GM12865 (cell line): ENCODE measurements around the gene MAPK1IP1L.
A peak's percentile ranks its signal among the peaks of the same experiment; 100 is the strongest.

ENCODE experiments used
- DNase-seq: peaks from one replicate; pipeline ENCODE4 v3.0.0; 2010; ENCODE audit warnings: low read depth
- H3K4me3 ChIP-seq: 2 replicates; pipeline ENCODE4 v1.5.1; 2011; ENCODE audit warnings: mild to moderate bottlenecking, low read depth, low read length, control low read depth
- TF ChIP-seq, protein P1 (sequence below): IDR thresholded peaks from 2 replicates; pipeline ENCODE4 v1.5.1; 2011; ENCODE audit warnings: low read length, control low read depth, low read depth, inconsistent platforms; ENCODE audit not compliant: insufficient read depth; ENCODE audit errors: missing control alignments

The MAPK1IP1L gene

DNA sequence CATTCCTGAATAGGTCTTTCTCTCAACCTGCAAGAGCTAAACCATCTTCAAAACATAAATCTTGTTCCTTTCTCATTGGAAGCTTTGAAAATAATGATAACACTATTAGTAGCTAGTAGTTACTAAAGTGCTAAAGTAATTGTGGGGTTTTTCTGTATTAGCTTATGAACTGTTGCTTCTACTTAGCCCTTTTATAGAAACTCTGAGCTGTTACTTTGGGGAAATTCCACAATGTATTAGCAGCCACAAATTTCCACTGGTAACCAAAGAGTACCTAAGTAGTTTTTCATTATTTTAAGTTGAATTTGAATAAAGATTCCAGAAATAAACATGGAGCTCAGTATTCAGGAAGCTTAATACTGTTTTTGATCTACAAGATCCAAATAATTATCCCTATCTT lies 6.4 kb upstream of the MAPK1IP1L start:
- no peak overlapping the region for H3K4me3 ChIP-seq
- TF ChIP-seq, protein P1, sequence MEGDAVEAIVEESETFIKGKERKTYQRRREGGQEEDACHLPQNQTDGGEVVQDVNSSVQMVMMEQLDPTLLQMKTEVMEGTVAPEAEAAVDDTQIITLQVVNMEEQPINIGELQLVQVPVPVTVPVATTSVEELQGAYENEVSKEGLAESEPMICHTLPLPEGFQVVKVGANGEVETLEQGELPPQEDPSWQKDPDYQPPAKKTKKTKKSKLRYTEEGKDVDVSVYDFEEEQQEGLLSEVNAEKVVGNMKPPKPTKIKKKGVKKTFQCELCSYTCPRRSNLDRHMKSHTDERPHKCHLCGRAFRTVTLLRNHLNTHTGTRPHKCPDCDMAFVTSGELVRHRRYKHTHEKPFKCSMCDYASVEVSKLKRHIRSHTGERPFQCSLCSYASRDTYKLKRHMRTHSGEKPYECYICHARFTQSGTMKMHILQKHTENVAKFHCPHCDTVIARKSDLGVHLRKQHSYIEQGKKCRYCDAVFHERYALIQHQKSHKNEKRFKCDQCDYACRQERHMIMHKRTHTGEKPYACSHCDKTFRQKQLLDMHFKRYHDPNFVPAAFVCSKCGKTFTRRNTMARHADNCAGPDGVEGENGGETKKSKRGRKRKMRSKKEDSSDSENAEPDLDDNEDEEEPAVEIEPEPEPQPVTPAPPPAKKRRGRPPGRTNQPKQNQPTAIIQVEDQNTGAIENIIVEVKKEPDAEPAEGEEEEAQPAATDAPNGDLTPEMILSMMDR = no peak
- DNase-seq = peak; percentile 14

- no peak for DNase-seq
- H3K4me3 ChIP-seq = no peak overlapping the region
- TF ChIP-seq, protein P1 = no peak
Observed at GRCh38 chr14:55047301-55048053, 4.0 kb upstream of the MAPK1IP1L start.

- no peak overlapping the region for H3K4me3 ChIP-seq
- DNase-seq = no peak
- TF ChIP-seq, protein P1 = no peak
Observed at GRCh38 chr14:55048900-55049436, 2.5 kb upstream of the MAPK1IP1L start.

- H3K4me3 ChIP-seq = peak overlapping the region; percentile 80
- TF ChIP-seq, protein P1 = no peak
- DNase-seq = no peak
Observed at GRCh38 chr14:55051165-55051422, 353 bp upstream of the MAPK1IP1L start.

DNA sequence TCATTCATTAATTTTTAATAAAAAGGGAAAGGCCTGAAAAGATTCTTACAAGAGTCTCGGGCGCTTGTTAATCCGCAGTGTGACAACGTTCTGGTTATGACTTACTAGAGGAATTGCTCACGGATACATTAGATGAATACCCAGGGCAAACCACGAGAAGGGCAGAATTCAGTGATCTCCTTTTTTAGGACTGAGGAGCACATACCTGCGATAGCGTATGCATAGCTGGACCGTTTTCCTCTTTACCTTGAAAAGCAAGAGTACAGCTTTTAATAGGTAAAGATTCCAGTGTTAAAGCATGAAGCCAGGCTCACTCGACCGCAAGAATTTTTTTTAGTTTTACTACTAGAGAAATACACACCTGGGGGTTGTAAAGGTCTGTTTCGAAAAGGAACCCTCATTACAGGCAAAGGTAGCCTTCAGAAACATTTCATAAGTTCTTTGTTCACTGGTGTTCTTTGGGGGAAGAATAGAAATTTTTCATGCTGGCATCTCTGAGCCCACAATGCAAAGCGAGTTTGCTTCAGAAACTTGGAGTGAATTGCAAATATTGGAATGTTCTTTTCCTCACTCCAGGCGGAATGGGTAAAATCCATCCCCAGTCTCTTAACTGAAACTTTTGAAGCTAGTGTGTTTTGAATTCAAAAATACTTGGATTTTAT lies 953 bp downstream of the MAPK1IP1L start:
- H3K4me3 ChIP-seq = peak overlapping the region; percentile 80
- TF ChIP-seq, protein P1 = no peak
- DNase-seq = no peak

GRCh38 chr14:55053018-55053417 lies 1.6 kb downstream of the MAPK1IP1L start:
- H3K4me3 ChIP-seq = peak overlapping the region; percentile 80
- TF ChIP-seq, protein P1 = no peak
- no peak for DNase-seq

DNA sequence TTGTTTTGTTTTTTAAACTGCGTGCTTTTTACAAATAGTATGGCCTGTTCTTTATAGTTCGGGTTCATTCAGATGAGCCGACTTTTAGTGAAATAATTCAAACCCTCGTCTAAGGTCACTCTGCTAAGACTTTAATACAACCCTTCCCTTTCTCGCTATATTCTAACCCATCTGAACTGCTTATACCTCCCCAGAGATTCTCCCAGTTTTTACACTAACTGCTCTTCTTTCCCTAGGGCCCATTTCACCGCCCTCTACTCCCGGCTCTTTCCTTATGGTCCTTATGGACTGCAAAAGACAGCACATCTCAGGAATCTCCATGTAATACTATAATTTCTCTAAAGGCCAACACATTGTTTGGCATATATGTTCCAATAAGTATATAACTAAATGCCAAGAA lies 2.1 kb downstream of the MAPK1IP1L start:
- DNase-seq = no peak
- TF ChIP-seq, protein P1 = no peak
- H3K4me3 ChIP-seq = no peak overlapping the region; the same call in 1 of the 2 replicates
